ENCODE measurements around the gene HOXA2.

Gene HOXA2

DNA sequence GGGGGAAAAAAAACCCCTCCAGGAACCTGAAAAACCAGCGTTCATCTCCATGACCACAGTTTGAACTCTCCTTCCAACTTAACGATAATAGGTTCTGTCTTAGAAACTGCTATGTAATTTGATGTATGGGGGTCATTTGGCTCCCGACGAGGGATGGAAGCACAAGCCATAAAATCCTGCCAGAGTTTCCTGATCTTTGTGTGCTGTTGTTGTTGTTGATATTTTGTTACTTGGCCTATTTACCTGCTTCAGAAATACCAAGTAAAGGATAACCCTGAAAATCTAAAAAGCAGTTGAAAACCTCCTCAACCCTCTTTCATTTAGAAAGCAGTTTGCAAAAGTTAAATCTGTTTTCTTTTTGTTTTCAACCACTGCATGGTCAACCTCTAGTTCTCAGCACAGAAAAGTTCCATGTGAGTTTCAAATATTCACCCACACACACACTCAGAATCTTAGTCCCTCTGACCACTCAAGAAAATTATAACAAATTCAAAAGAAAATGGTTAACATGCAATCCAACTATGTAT is 9.3 kb upstream of the HOXA2 start:
- no peak overlapping the region for H3K4me2 ChIP-seq (ENCODE audit: low read depth, low read length, poor library complexity, severe bottlenecking)
- H3K9ac ChIP-seq (ENCODE audit: low read length), result no peak overlapping the region
- no peaks in the 10 kb centered on the region for H3F3A ChIP-seq (ENCODE audit: insufficient read depth)
- no peaks in the 10 kb centered on the region for H3K36me3 ChIP-seq (ENCODE audit: low read length)
- TF ChIP-seq, protein P1, sequence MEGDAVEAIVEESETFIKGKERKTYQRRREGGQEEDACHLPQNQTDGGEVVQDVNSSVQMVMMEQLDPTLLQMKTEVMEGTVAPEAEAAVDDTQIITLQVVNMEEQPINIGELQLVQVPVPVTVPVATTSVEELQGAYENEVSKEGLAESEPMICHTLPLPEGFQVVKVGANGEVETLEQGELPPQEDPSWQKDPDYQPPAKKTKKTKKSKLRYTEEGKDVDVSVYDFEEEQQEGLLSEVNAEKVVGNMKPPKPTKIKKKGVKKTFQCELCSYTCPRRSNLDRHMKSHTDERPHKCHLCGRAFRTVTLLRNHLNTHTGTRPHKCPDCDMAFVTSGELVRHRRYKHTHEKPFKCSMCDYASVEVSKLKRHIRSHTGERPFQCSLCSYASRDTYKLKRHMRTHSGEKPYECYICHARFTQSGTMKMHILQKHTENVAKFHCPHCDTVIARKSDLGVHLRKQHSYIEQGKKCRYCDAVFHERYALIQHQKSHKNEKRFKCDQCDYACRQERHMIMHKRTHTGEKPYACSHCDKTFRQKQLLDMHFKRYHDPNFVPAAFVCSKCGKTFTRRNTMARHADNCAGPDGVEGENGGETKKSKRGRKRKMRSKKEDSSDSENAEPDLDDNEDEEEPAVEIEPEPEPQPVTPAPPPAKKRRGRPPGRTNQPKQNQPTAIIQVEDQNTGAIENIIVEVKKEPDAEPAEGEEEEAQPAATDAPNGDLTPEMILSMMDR (IDR thresholded peaks at IDR 0.05; ENCODE audit: insufficient read depth, low read length, poor library complexity, severe bottlenecking), result no peak
- no peak for TF ChIP-seq EZH2phosphoT487 (conservative IDR thresholded peaks at IDR 0.05; ENCODE audit: low read length)
- H3K27ac ChIP-seq (ENCODE audit: low read depth, low read length), result no peak overlapping the region
- no peak overlapping the region for H3K4me3 ChIP-seq (ENCODE audit: insufficient read depth, low read length, poor library complexity, severe bottlenecking)
- H3K79me2 ChIP-seq (ENCODE audit: insufficient read depth, low read length), result no peaks in the 10 kb centered on the region
- H3K27me3 ChIP-seq (ENCODE audit: low read length), result no peaks in the 10 kb centered on the region
- no peaks in the 10 kb centered on the region for H4K20me1 ChIP-seq (ENCODE audit: low read depth, low read length)
- H3K9me2 ChIP-seq (replicated peaks; ENCODE audit: insufficient read depth, low read length), result no peaks in the 10 kb centered on the region
- no peak overlapping the region for H2AFZ ChIP-seq (ENCODE audit: low read depth, low read length, severe bottlenecking)
- H3K9me3 ChIP-seq (ENCODE audit: insufficient read depth, low read length), result no peaks in the 10 kb centered on the region

DNA sequence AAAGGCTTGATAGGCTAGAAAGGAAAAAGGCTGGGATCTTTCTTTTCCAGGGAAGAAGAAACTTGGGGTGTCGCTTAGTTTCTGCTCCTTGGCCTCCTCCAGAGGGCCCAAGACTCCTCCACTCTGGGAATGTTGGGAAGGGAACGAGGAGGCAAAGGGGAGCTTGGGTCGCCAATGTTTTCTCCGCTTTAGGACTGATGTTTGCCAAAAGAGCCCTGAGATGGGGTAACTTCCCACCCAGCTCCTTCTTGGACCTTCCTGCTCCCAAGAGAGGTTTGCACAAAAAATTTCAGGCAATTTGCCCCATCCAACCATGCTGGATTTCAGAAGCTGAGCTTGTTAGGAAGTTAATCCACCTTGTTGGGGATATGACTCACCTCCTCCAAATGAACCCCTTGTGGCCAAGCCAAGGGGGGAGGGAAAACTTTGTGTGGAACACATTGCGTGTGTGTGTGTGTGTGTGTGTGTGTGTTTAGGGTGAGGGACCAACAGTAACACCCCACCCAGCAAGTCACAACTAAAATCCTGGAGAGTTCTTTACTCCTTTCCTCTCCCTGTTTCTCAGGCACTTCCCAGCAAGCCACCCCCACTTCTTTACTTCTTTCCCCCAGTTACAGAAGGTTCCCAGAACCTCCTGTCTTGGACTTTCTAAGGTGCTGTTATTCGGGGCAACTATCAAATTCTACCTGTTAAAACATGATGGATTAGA is 8.7 kb upstream of the HOXA2 start:
- H3K9me3 ChIP-seq (ENCODE audit: insufficient read depth, low read length), result no peaks in the 10 kb centered on the region
- no peaks in the 10 kb centered on the region for H3K79me2 ChIP-seq (ENCODE audit: insufficient read depth, low read length)
- H3F3A ChIP-seq (ENCODE audit: insufficient read depth), result no peaks in the 10 kb centered on the region
- no peaks in the 10 kb centered on the region for H4K20me1 ChIP-seq (ENCODE audit: low read depth, low read length)
- H3K27ac ChIP-seq (ENCODE audit: low read depth, low read length), result no peak overlapping the region
- no peak overlapping the region for H2AFZ ChIP-seq (ENCODE audit: low read depth, low read length, severe bottlenecking)
- no peaks in the 10 kb centered on the region for H3K9me2 ChIP-seq (replicated peaks; ENCODE audit: insufficient read depth, low read length)
- no peaks in the 10 kb centered on the region for H3K27me3 ChIP-seq (ENCODE audit: low read length)
- no peaks in the 10 kb centered on the region for H3K36me3 ChIP-seq (ENCODE audit: low read length)
- no peak overlapping the region for H3K4me2 ChIP-seq (ENCODE audit: low read depth, low read length, poor library complexity, severe bottlenecking)
- H3K4me3 ChIP-seq (ENCODE audit: insufficient read depth, low read length, poor library complexity, severe bottlenecking), result no peak overlapping the region
- no peak overlapping the region for H3K9ac ChIP-seq (ENCODE audit: low read length)
- TF ChIP-seq, protein P1 (IDR thresholded peaks at IDR 0.05; ENCODE audit: insufficient read depth, low read length, poor library complexity, severe bottlenecking), result no peak
- no peak for TF ChIP-seq EZH2phosphoT487 (conservative IDR thresholded peaks at IDR 0.05; ENCODE audit: low read length)

DNA sequence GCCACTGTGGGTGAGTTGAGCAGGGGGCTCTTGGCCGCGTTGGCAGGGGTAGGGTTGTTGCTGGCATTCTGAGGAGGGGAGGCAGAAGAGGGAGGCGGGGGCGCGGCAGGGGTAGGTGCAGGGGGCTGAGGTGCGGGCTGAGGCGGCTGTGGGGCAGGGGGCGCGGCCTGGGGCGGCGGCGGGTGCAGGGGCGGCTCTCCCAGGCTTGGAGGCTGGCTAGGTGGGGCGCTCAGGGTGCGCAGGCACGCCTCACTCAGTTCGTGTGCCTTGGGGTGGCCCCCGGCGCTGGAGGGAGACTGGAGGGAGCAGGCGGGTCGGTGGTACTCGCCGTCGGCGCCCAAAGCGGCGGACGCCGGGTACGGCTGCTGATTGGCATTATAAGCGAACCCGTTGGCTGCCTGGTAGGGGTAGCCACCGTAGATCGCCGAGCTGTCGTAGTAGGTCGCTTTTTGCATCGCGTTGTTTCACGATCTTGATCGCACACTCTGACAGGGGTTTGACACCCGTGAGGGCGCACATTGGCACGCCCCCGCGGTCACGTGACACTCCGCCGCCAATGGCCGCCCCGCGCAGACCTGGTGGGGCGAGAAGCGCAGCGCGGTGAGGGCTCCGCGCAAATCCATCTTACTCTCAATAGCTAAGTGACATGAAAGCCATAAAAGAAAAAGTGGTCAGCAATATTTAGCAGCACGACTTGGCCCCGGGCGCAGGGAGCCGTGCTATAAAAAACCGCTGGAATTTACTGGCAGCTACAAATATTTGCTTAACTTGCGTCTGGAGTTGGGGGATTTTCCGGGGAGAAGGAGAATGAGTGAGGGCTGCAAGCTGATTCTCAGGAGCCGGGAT is 7.9 kb upstream of the HOXA2 start:
- Histone ChIP-seq H4K20me1 (ENCODE audit: low read depth, low read length) (no peaks in the 10 kb centered on the region), H3K9me2 (replicated peaks; ENCODE audit: insufficient read depth, low read length) (no peaks in the 10 kb centered on the region), H3K79me2 (ENCODE audit: insufficient read depth, low read length) (no peaks in the 10 kb centered on the region), H3K9ac (ENCODE audit: low read length) (no peak overlapping the region), H3K4me2 (ENCODE audit: low read depth, low read length, poor library complexity, severe bottlenecking) (no peak overlapping the region), H2AFZ (ENCODE audit: low read depth, low read length, severe bottlenecking) (no peak overlapping the region), H3K36me3 (ENCODE audit: low read length) (no peaks in the 10 kb centered on the region), H3K27me3 (ENCODE audit: low read length) (no peaks in the 10 kb centered on the region), H3K9me3 (ENCODE audit: insufficient read depth, low read length) (no peaks in the 10 kb centered on the region), H3K27ac (ENCODE audit: low read depth, low read length) (no peak overlapping the region), H3F3A (ENCODE audit: insufficient read depth) (no peaks in the 10 kb centered on the region), H3K4me3 (ENCODE audit: insufficient read depth, low read length, poor library complexity, severe bottlenecking) (no peak overlapping the region)
- TF ChIP-seq, protein P1 (IDR thresholded peaks at IDR 0.05; ENCODE audit: insufficient read depth, low read length, poor library complexity, severe bottlenecking), result no peak
- no peak for TF ChIP-seq EZH2phosphoT487 (conservative IDR thresholded peaks at IDR 0.05; ENCODE audit: low read length)

All from SU-DHL-6 (cell line).